K562 (cell line): Measurements from ENCODE around the gene DYRK1B. TPM values are rescaled to one million over a fixed set of nuclear protein-coding genes. Genes with fewer than 3 reads are reported as not detected.

Source experiments
- ESRRA ChIP-seq: fragments of 450-650 bp; IDR thresholded peaks from 2 replicates; pipeline ENCODE4 v1.6.1; 2014; ENCODE audit warnings: low read depth, mild to moderate bottlenecking, moderate library complexity, borderline replicate concordance
- HDAC1 ChIP-seq, 2 experiments: fragments of 450-650 bp; IDR thresholded peaks; 2 replicates each; pipeline ENCODE4 v1.6.1; 2016 to 2017; ENCODE audit warnings: inconsistent platforms in 1 of 2, mild to moderate bottlenecking in 1 of 2, moderate library complexity in 1 of 2
- HDAC2 ChIP-seq: fragments of 450-650 bp; IDR thresholded peaks from 2 replicates; pipeline ENCODE4 v1.6.1; 2016; ENCODE audit warnings: mild to moderate bottlenecking
- LCOR ChIP-seq: sonication (generic); formaldehyde crosslinking; IDR thresholded peaks from 2 replicates; pipeline ENCODE4 v1.8.0; 2022; ENCODE audit warnings: mild to moderate bottlenecking, missing genetic modification reagents
- MAZ ChIP-seq, 2 experiments: fragments of 450-650 bp in 1 of 2; sonication (generic) in 1 of 2; formaldehyde crosslinking; IDR thresholded peaks in 1 of 2; conservative IDR thresholded peaks in 1 of 2; 2 replicates each; pipeline versions ENCODE4 v1.4.0 to v1.5.0; 2020; ENCODE audit warnings: mild to moderate bottlenecking in 1 of 2, missing genetic modification reagents in 1 of 2
- MEIS2 ChIP-seq: fragments of 450-650 bp; IDR thresholded peaks from 2 replicates; pipeline ENCODE4 v1.6.1; 2014; ENCODE audit warnings: mild to moderate bottlenecking; ENCODE audit not compliant: partially characterized antibody
- MYBL2 ChIP-seq, 2 experiments: fragments of 450-650 bp in 1 of 2; sonication (generic) in 1 of 2; formaldehyde crosslinking in 1 of 2; IDR thresholded peaks; 2 replicates each; pipeline versions ENCODE4 v1.6.1 to v1.8.1; 2017 to 2022; ENCODE audit warnings: borderline replicate concordance in 1 of 2, inconsistent platforms in 1 of 2, low read depth in 1 of 2, mild to moderate bottlenecking in 1 of 2, missing genetic modification reagents in 1 of 2, moderate library complexity in 1 of 2
- NFRKB ChIP-seq: fragments of 450-650 bp; IDR thresholded peaks from 2 replicates; pipeline ENCODE4 v1.6.1; 2016; ENCODE audit warnings: low read depth
- RAD21 ChIP-seq, 2 experiments: fragments of 250-450 bp in 1 of 2; fragments of 450-650 bp in 1 of 2; sonication (Bioruptor Pico) in 1 of 2; formaldehyde crosslinking in 1 of 2; IDR thresholded peaks in 1 of 2; conservative IDR thresholded peaks in 1 of 2; 2 replicates each; pipeline versions ENCODE4 v1.4.0 to v1.8.0; 2020 to 2022; ENCODE audit warnings: mild to moderate bottlenecking in 2 of 2, moderate library complexity in 1 of 2
- RB1 ChIP-seq: fragments of 450-650 bp; IDR thresholded peaks from 2 replicates; pipeline ENCODE4 v1.6.1; 2017; ENCODE audit warnings: low read depth, mild to moderate bottlenecking
- RBM14 ChIP-seq: fragments of 200-400 bp; formaldehyde crosslinking; IDR thresholded peaks from 2 replicates; pipeline ENCODE4 v1.6.1; 2018; ENCODE audit warnings: low read depth, mild to moderate bottlenecking, low read length, moderate library complexity, borderline replicate concordance; ENCODE audit not compliant: insufficient read depth
- RCOR1 ChIP-seq, 2 experiments: IDR thresholded peaks; 2 replicates each; pipeline ENCODE4 v1.6.1; 2012; ENCODE audit warnings: low read depth in 2 of 2, low read length in 2 of 2, borderline replicate concordance in 1 of 2, improper control_type of control experiment in 1 of 2
- TCFL5 ChIP-seq: fragments of 250-450 bp; sonication (Bioruptor Pico); conservative IDR thresholded peaks from 2 replicates; pipeline ENCODE4 v1.6.1; 2021; ENCODE audit warnings: mild to moderate bottlenecking, moderate library complexity, matching md5 sums
- polyA plus RNA-seq, 8 experiments: library from polyadenylated mRNA; depleted of rRNA in 4 of 8; stranded (reverse) in 5 of 8; unstranded in 3 of 8; fragments of >200 nt; fragmentation: Nextera tagmentation in 2 of 8; fragmentation: Illumina TruSeq in 1 of 8; extraction: Ambion mirVana in 2 of 8; extraction: Trizol in 1 of 8; gene quantifications; 2 replicates each; pipeline versions ENCODE4 v1.2.1 to v1.2.3, GENCODE V29; 2011 to 2014; ENCODE audit warnings: inconsistent platforms in 1 of 8, missing spikeins in 1 of 8
- total RNA-seq, 7 experiments: library from RNA; depleted of rRNA in 6 of 7; stranded (reverse); fragments of >200 nt in 6 of 7; fragmentation: Illumina TruSeq in 2 of 7; extraction: Trizol in 2 of 7; gene quantifications; 2 replicates each; pipeline versions ENCODE4 v1.2.1 to v1.2.3, GENCODE V29; 2011 to 2021; ENCODE audit warnings: low replicate concordance in 1 of 7
- TF ChIP-seq, protein P1 (sequence below), 2 experiments: IDR thresholded peaks in 1 of 2; conservative IDR thresholded peaks in 1 of 2; 2 replicates each; pipeline ENCODE4 v1.6.1; 2016; ENCODE audit warnings: low read depth in 2 of 2, mild to moderate bottlenecking in 1 of 2, missing compliant biosample characterization in 1 of 2, missing genetic modification characterization in 1 of 2, moderate library complexity in 1 of 2
- TF ChIP-seq, protein P2 (sequence below): sonication (generic); formaldehyde crosslinking; IDR thresholded peaks from 2 replicates; pipeline ENCODE4 v1.8.1; 2023; ENCODE audit warnings: mild to moderate bottlenecking, missing genetic modification reagents

Gene DYRK1B
- total and polyA plus RNA-seq, 9 of the 15 experiments (the other 6 are each of a cell fraction or from before 2014, with no cell fraction given) = 0.91 to 5.2 (median 1.5) TPM; not detected in 2

DNA sequence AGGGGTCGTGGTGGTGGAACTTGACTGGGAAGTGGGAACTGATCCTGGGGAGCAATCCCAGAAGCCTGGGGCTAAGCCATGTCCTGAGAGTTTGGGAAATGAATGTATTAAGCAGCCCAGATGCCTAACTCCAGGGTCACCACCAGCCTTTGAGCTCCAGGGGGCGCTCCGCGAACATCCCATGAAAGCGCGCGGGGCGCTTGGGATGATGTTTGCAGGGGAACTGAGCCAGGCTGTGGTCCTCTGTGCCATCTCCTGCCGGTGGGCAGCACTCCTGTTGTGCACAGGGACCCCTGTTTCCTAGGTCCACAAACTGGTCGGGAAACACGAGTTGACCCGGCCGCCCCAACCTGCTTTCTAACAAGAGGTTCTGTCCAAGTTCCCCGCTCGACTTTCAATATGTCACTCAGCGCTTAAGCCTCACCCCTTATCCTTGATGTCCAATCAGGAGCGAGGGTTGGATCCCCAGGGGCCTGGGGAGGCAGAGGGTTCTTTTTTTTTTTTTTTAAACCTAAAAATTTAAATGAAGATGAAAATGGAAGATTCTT is 40.9 kb downstream of the DYRK1B start (continued):
- TF ChIP-seq, protein P1, sequence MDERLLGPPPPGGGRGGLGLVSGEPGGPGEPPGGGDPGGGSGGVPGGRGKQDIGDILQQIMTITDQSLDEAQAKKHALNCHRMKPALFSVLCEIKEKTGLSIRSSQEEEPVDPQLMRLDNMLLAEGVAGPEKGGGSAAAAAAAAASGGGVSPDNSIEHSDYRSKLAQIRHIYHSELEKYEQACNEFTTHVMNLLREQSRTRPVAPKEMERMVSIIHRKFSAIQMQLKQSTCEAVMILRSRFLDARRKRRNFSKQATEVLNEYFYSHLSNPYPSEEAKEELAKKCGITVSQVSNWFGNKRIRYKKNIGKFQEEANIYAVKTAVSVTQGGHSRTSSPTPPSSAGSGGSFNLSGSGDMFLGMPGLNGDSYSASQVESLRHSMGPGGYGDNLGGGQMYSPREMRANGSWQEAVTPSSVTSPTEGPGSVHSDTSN (CRISPR knock-in tag; IDR thresholded peaks at IDR 0.05; ENCODE audit: low read depth) = peak; percentile 50; the same call in 1 of the 2 replicates
- TF ChIP-seq, protein P1 (tag; conservative IDR thresholded peaks at IDR 0.05; ENCODE audit: low read depth) = peak; percentile 93
- TF ChIP-seq TCFL5 (CRISPR knock-in tag) (no peak), HDAC1 (IDR thresholded peaks at IDR 0.05) (peak in 1 of 2 experiments; percentile 23; a peak in 1 of 4 replicates), RBM14 (no peak), MYBL2 (IDR thresholded peaks at IDR 0.05; ENCODE audit: low read depth) (no peak), MYBL2 (CRISPR knock-in tag; IDR thresholded peaks at IDR 0.05; ENCODE audit: borderline replicate concordance) (no peak), MAZ (CRISPR knock-in tag; conservative IDR thresholded peaks at IDR 0.05 in 1 of 2, IDR thresholded peaks at IDR 0.05 in 1 of 2) (peak in 1 of 2 experiments; percentile 27; a peak in 1 of 4 replicates), RB1 (peak; percentile 52; the same call in 1 of the 2 replicates), ESRRA (peak; percentile 28; the same call in 1 of the 2 replicates), MEIS2 (peak; percentile 67), RCOR1 (IDR thresholded peaks at IDR 0.05; ENCODE audit: borderline replicate concordance in 1 of 2, low read depth in 2 of 2, low read length in 2 of 2) (peak in 1 of 2 experiments; percentile 66; a peak in 1 of 4 replicates), HDAC2 (peak; percentile 68; the same call in 1 of the 2 replicates), LCOR (CRISPR knock-in tag) (no peak), RAD21 (CRISPR knock-in tag; conservative IDR thresholded peaks at IDR 0.05 in 1 of 2, IDR thresholded peaks at IDR 0.05 in 1 of 2) (peak; percentile 65 to 95), NFRKB (no peak)
- TF ChIP-seq, protein P2, sequence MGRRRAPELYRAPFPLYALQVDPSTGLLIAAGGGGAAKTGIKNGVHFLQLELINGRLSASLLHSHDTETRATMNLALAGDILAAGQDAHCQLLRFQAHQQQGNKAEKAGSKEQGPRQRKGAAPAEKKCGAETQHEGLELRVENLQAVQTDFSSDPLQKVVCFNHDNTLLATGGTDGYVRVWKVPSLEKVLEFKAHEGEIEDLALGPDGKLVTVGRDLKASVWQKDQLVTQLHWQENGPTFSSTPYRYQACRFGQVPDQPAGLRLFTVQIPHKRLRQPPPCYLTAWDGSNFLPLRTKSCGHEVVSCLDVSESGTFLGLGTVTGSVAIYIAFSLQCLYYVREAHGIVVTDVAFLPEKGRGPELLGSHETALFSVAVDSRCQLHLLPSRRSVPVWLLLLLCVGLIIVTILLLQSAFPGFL (CRISPR knock-in tag) = no peak
